HepG2 (cell line): ENCODE data around the gene UBE2Q1. TPM values are rescaled to one million over a fixed set of nuclear protein-coding genes. Genes with fewer than 3 reads are reported as not detected.
A peak's percentile ranks its signal among the peaks of the same experiment; 100 is the strongest.

ENCODE experiments used
- ATAC-seq: fragments of 200-7000 bp; cut with Tn5 transposase; 3 replicates; pipeline ENCODE4 v1.9.1; 2020; ENCODE audit warnings: mild to moderate bottlenecking, moderate library complexity
- BruUV-seq: library from RNA; stranded (reverse); fragments of 400-500 nt; replicated peaks from 2 replicates; lab custom pipeline; 2021; lab: Mats Ljungman, UMichigan
- CTCF ChIA-PET: fragments of 300-600 bp; formaldehyde crosslinking; extraction: SDS; loops from one replicate; lab custom pipeline; 2021; ENCODE audit warnings: low total read pairs, inconsistent platforms, low intra/inter-chr PET ratio; lab: Yijun Ruan, JAX
- POLR2A ChIA-PET: fragments of 350-600 bp; sonication (Branson Sonifier 250); formaldehyde crosslinking; loops from one replicate; lab custom pipeline; 2020; ENCODE audit warnings: antibody characterized with exemption, inconsistent platforms; lab: Yijun Ruan, JAX
- DNase-seq: peaks from one replicate; pipeline ENCODE4 v3.0.0-alpha.2; 2015; ENCODE audit warnings: low spot score
- FAIRE-seq: peaks from 3 replicates; lab custom pipeline; 2011; peaks lifted over from hg19 to GRCh38; lab: Jason Lieb, UNC
- H2AFZ ChIP-seq: one replicate; pipeline ENCODE4 v1.6.1; 2011; ENCODE audit warnings: low read length, inconsistent platforms
- H3K27ac ChIP-seq: fragments of 300-600 bp; 3 replicates; pipeline ENCODE4 v1.8.0; 2011; ENCODE audit warnings: mixed run types, mild to moderate bottlenecking, mixed read lengths, low read length, inconsistent platforms; ENCODE audit not compliant: insufficient read depth; ENCODE audit errors: extremely low read length
- H3K27me3 ChIP-seq, 2 experiments: fragments of 200-600 bp in 1 of 2; 2 replicates in 1 of 2; 3 replicates in 1 of 2; pipeline versions ENCODE4 v1.6.0 to v1.8.0; 2011; ENCODE audit warnings: low read length in 2 of 2, mild to moderate bottlenecking in 2 of 2, moderate library complexity in 2 of 2, inconsistent platforms in 1 of 2; ENCODE audit not compliant: insufficient read depth in 2 of 2, control insufficient read depth in 1 of 2
- H3K36me3 ChIP-seq, 2 experiments: fragments of 200-600 bp in 1 of 2; replicated peaks in 1 of 2; 2 replicates in 1 of 2; 3 replicates in 1 of 2; pipeline versions ENCODE4 v1.5.1 to v1.8.0; 2011; ENCODE audit warnings: low read length in 2 of 2, inconsistent platforms in 1 of 2; ENCODE audit not compliant: insufficient read depth in 2 of 2, control insufficient read depth in 1 of 2
- H3K4me1 ChIP-seq: 2 replicates; pipeline ENCODE4 v1.5.1; 2012; ENCODE audit warnings: low read length, inconsistent platforms; ENCODE audit not compliant: insufficient read depth
- H3K4me2 ChIP-seq: 2 replicates; pipeline ENCODE4 v1.6.0; 2011; ENCODE audit warnings: low read depth, low read length, inconsistent platforms
- H3K4me3 ChIP-seq, 3 experiments: fragments of 200-600 bp in 1 of 3; sonication (generic), shearing (Covaris generic) in 1 of 3; replicated peaks in 1 of 3; 2 replicates each; pipeline ENCODE4 v1.5.1; 2011 to 2016; ENCODE audit warnings: low read length in 3 of 3, inconsistent platforms in 2 of 3, low read depth in 2 of 3, mild to moderate bottlenecking in 2 of 3, control low read depth in 1 of 3, mixed read lengths in 1 of 3; ENCODE audit not compliant: insufficient read depth in 1 of 3
- H3K79me2 ChIP-seq: one replicate; pipeline ENCODE4 v1.6.1; 2011; ENCODE audit warnings: low read length, inconsistent platforms; ENCODE audit not compliant: insufficient read depth
- H3K9ac ChIP-seq: 2 replicates; pipeline ENCODE4 v1.6.0; 2011; ENCODE audit warnings: mild to moderate bottlenecking, low read depth, low read length, inconsistent platforms; ENCODE audit not compliant: insufficient read depth
- H3K9me3 ChIP-seq: 2 replicates; pipeline ENCODE4 v1.5.1; 2012; ENCODE audit warnings: mild to moderate bottlenecking, low read length
- H4K20me1 ChIP-seq: 2 replicates; pipeline ENCODE4 v1.6.0; 2011; ENCODE audit warnings: inconsistent platforms, mild to moderate bottlenecking, low read length, moderate library complexity; ENCODE audit not compliant: insufficient read depth
- AFF4 ChIP-seq: sonication (generic); formaldehyde crosslinking; IDR thresholded peaks from 2 replicates; pipeline ENCODE4 v1.4.0; 2020; ENCODE audit warnings: missing genetic modification reagents
- ATF3 ChIP-seq: sonication (generic); formaldehyde crosslinking; IDR thresholded peaks from 2 replicates; pipeline ENCODE4 v1.4.0; 2020; ENCODE audit warnings: missing genetic modification reagents
- HNF4G ChIP-seq, 2 experiments: sonication (generic) in 1 of 2; formaldehyde crosslinking in 1 of 2; IDR thresholded peaks; 2 replicates each; pipeline versions ENCODE4 v1.4.0 to v1.6.1; 2011 to 2020; ENCODE audit warnings: borderline replicate concordance in 2 of 2, low read depth in 2 of 2, mild to moderate bottlenecking in 2 of 2, low read length in 1 of 2, missing genetic modification reagents in 1 of 2, moderate library complexity in 1 of 2
- MAFF ChIP-seq: IDR thresholded peaks from 2 replicates; pipeline ENCODE4 v1.6.1; 2011; ENCODE audit warnings: low read depth, low read length, improper control_type of control experiment
- MAFK ChIP-seq, 2 experiments: IDR thresholded peaks in 1 of 2; conservative IDR thresholded peaks in 1 of 2; 2 replicates each; pipeline ENCODE4 v1.6.1; 2011; ENCODE audit warnings: improper control_type of control experiment in 2 of 2, low read length in 2 of 2
- SIX4 ChIP-seq: sonication (generic); formaldehyde crosslinking; IDR thresholded peaks from 2 replicates; pipeline ENCODE4 v1.4.0; 2020; ENCODE audit warnings: missing genetic modification reagents
- SOX6 ChIP-seq, 2 experiments: fragments of 450-650 bp in 1 of 2; sonication (generic) in 1 of 2; formaldehyde crosslinking in 1 of 2; IDR thresholded peaks; 2 replicates each; pipeline versions ENCODE4 v1.4.0 to v1.6.1; 2017 to 2020; ENCODE audit warnings: antibody characterized with exemption in 1 of 2, mild to moderate bottlenecking in 1 of 2, missing genetic modification reagents in 1 of 2
- TMF1 ChIP-seq: sonication (generic); formaldehyde crosslinking; IDR thresholded peaks from 2 replicates; pipeline ENCODE4 v1.8.1; 2022; ENCODE audit warnings: low read depth, missing genetic modification reagents
- ZMYM4 ChIP-seq: sonication (generic); formaldehyde crosslinking; IDR thresholded peaks from 2 replicates; pipeline ENCODE4 v1.8.1; 2023; ENCODE audit warnings: mild to moderate bottlenecking, missing genetic modification reagents
- ZNF549 ChIP-seq: sonication (generic); formaldehyde crosslinking; IDR thresholded peaks from 2 replicates; pipeline ENCODE4 v1.5.0; 2020; ENCODE audit warnings: missing genetic modification reagents
- ZNF569 ChIP-seq: sonication (generic); formaldehyde crosslinking; IDR thresholded peaks from 2 replicates; pipeline ENCODE4 v1.5.0; 2020; ENCODE audit warnings: mild to moderate bottlenecking, missing genetic modification reagents, moderate library complexity, borderline replicate concordance
- WGBS: methylation state at CpG from one replicate; pipeline ENCODE4 v1.1.6; 2017; ENCODE audit warnings: low lambda C conversion rate; 5-methylcytosine and 5-hydroxymethylcytosine counted together
- in situ Hi-C: cut with HindIII; loops from 2 replicates; pipeline ENCODE4 v1.10.0; 2017; ENCODE audit warnings: low pct_unique_long_range_greater_than_20kb; ENCODE audit not compliant: extremely low pct_ligation_motif_present
- intact Hi-C: fragments of 100-400 bp; cut with micrococcal nuclease; formaldehyde crosslinking; loops from one replicate; pipeline ENCODE4 v1.10.0; 2022; ENCODE audit not compliant: unreplicated experiment
- polyA plus RNA-seq, 8 experiments: library from polyadenylated mRNA; depleted of rRNA in 3 of 8; stranded (reverse) in 7 of 8; unstranded in 1 of 8; fragments of >200 nt; fragmentation: Illumina TruSeq in 4 of 8; extraction: Trizol in 4 of 8; gene quantifications; 2 replicates each; pipeline versions ENCODE4 v1.2.1 to v1.2.3, GENCODE V29; 2011 to 2016; ENCODE audit warnings: low read depth in 4 of 8, missing spikeins in 1 of 8, mixed read lengths in 1 of 8; ENCODE audit not compliant: insufficient read depth in 1 of 8
- total RNA-seq, 5 experiments: library from RNA; depleted of rRNA; stranded (reverse); fragments of >200 nt; fragmentation: Illumina TruSeq; extraction: Trizol; gene quantifications; 2 replicates each; pipeline ENCODE4 v1.2.3, GENCODE V29; 2016; ENCODE audit warnings: low read depth in 1 of 5

Gene UBE2Q1
- total and polyA plus RNA-seq, 2 of the 13 experiments (the other 11 are each of a cell fraction or from before 2014, with no cell fraction given) = 11.7 to 41.7 TPM

- Histone ChIP-seq H3K27ac (no peak overlapping the region), H3K36me3 (peaks cover 30 to 84% of the 10 kb centered on the region in 2 experiments), H3K27me3 (no peaks in the 10 kb centered on the region), H3K9me3 (no peaks in the 10 kb centered on the region), H4K20me1 (no peaks in the 10 kb centered on the region), H3K79me2 (no peaks in the 10 kb centered on the region), H2AFZ (no peak overlapping the region), H3K9ac (no peak overlapping the region), H3K4me1 (no peaks in the 10 kb centered on the region), H3K4me3 (no peak overlapping the region), H3K4me2 (no peak overlapping the region)
- intact Hi-C loops (no loop called here), in situ Hi-C loops (no loop called here)
- no peak for ATAC-seq
- BruUV-seq = no TSS peak
- ChIA-PET POLR2A (no interaction called here), CTCF (no interaction called here)
- TF ChIP-seq ZNF569 (CRISPR knock-in tag) (no peak), MAFK (conservative IDR thresholded peaks at IDR 0.05 in 1 of 2, IDR thresholded peaks at IDR 0.05 in 1 of 2; ENCODE audit: low read length in 2 of 2) (peak; percentile 38 to 67; a peak in 3 of 4 replicates), MAFF (peak; percentile 51)
- DNase-seq = no peak
- WGBS = 100% methylated on average over 4 of the region's 6 CpGs
- no peak for FAIRE-seq
These were observed 24.4 kb upstream of the UBE2Q1 start for GRCh38 chr1:154582885-154583284.

GRCh38 chr1:154581766-154582165 is 23.3 kb upstream of the UBE2Q1 start:
- 82% methylated on average over 3 of the region's 3 CpGs for WGBS
- peaks cover 25 to 73% of the 10 kb centered on the region in 2 experiments for H3K36me3 ChIP-seq
- POLR2A ChIA-PET = no interaction called here
- H3K27me3 ChIP-seq = no peaks in the 10 kb centered on the region
- no peaks in the 10 kb centered on the region for H3K9me3 ChIP-seq
- ATAC-seq (no peak), FAIRE-seq (no peak), DNase-seq (no peak)
- no peak overlapping the region for H3K4me2 ChIP-seq
- H3K27ac ChIP-seq = no peak overlapping the region
- no peak overlapping the region for H3K9ac ChIP-seq
- no peaks in the 10 kb centered on the region for H4K20me1 ChIP-seq
- intact Hi-C loops = no loop called here
- no peaks in the 10 kb centered on the region for H3K4me1 ChIP-seq
- CTCF ChIA-PET = no interaction called here
- no TSS peak for BruUV-seq
- in situ Hi-C loops = no loop called here
- no peak overlapping the region for H3K4me3 ChIP-seq
- H3K79me2 ChIP-seq = no peaks in the 10 kb centered on the region
- H2AFZ ChIP-seq = no peak overlapping the region
- TF ChIP-seq AFF4 (CRISPR knock-in tag) (no peak), ZMYM4 (no peak), HNF4G (IDR thresholded peaks at IDR 0.05; ENCODE audit: borderline replicate concordance, low read depth, low read length) (no peak), HNF4G (CRISPR knock-in tag; IDR thresholded peaks at IDR 0.05; ENCODE audit: borderline replicate concordance, low read depth) (no peak), SOX6 (IDR thresholded peaks at IDR 0.05) (no peak), SOX6 (CRISPR knock-in tag; IDR thresholded peaks at IDR 0.05) (no peak), ZNF549 (CRISPR knock-in tag) (no peak), SIX4 (CRISPR knock-in tag) (no peak), ATF3 (CRISPR knock-in tag) (no peak), TMF1 (CRISPR knock-in tag) (no peak)
